ENCODE data around the gene CUBN. TPM values are rescaled to one million over a fixed set of nuclear protein-coding genes. Genes with fewer than 3 reads are reported as not detected.

The CUBN gene
- total and polyA plus RNA-seq, 9 of the 15 experiments (the other 6 are each of a cell fraction or from before 2014, with no cell fraction given) = 0.04 to 0.33 (median 0.09) TPM

- peak; percentile 66; the same call in 1 of the 2 replicates for TF ChIP-seq ZNF589 (CRISPR knock-in tag; IDR thresholded peaks at IDR 0.05; ENCODE audit: low read depth)
- no peak for TF ChIP-seq CEBPZ (IDR thresholded peaks at IDR 0.05; ENCODE audit: borderline replicate concordance, low read depth, low read length)
- no peak for TF ChIP-seq PTRF (tag; IDR thresholded peaks at IDR 0.05)
- TF ChIP-seq CREB3 (tag; conservative IDR thresholded peaks at IDR 0.05; ENCODE audit: low read depth) = no peak
- TF ChIP-seq ZNF77 (CRISPR knock-in tag; IDR thresholded peaks at IDR 0.05) = no peak
- no peak for TF ChIP-seq CHD2 (IDR thresholded peaks at IDR 0.05; ENCODE audit: low read depth, low read length)
- TF ChIP-seq HINFP (tag; conservative IDR thresholded peaks at IDR 0.05; ENCODE audit: low read depth) = no peak; the same call in 1 of the 2 replicates
- no peak for TF ChIP-seq XRCC3 (IDR thresholded peaks at IDR 0.05)
- 0 out of 2 replicates have a peak, but pooled peaks have one; percentile 39 for TF ChIP-seq ARID3A (IDR thresholded peaks at IDR 0.05; ENCODE audit: borderline replicate concordance, low read depth, low read length)
- TF ChIP-seq ZNF507 (tag; conservative IDR thresholded peaks at IDR 0.05) = no peak
- no peak; the same call in 1 of the 2 replicates for TF ChIP-seq GABPB1 (CRISPR knock-in tag; IDR thresholded peaks at IDR 0.05)
- no peak for TF ChIP-seq ZNF830 (CRISPR knock-in tag; IDR thresholded peaks at IDR 0.05)
- TF ChIP-seq ZNF584 (CRISPR knock-in tag; IDR thresholded peaks at IDR 0.05; ENCODE audit: low read depth) = no peak; the same call in 1 of the 2 replicates
- TF ChIP-seq VEZF1 (CRISPR knock-in tag; IDR thresholded peaks at IDR 0.05) = peak; percentile 58
- no peak for TF ChIP-seq ZNF57 (CRISPR knock-in tag; IDR thresholded peaks at IDR 0.05)
- TF ChIP-seq CREBBP (IDR thresholded peaks at IDR 0.05; ENCODE audit: low read depth, low read length) = no peak
- TF ChIP-seq RFX7 (CRISPR knock-in tag; IDR thresholded peaks at IDR 0.05) = no peak
- TF ChIP-seq ZFP30 (CRISPR knock-in tag; IDR thresholded peaks at IDR 0.05; ENCODE audit: borderline replicate concordance) = no peak
Observed at GRCh38 chr10:16995867-16996529, 133.6 kb downstream of the CUBN start (continued).

Data from K562 (cell line).